H9 (cell line): ENCODE results near the gene ANKUB1. TPM values are rescaled to one million over a fixed set of nuclear protein-coding genes. Genes with fewer than 3 reads are reported as not detected.

Experiments used
- DNase-seq: peaks from one replicate; pipeline ENCODE4 v3.0.0-alpha.2; 2017
- H2AFZ ChIP-seq: one replicate; pipeline ENCODE4 v1.6.1; 2013; ENCODE audit warnings: mild to moderate bottlenecking, low read length, control low read depth, moderate library complexity
- H2AK5ac ChIP-seq: 2 replicates; pipeline ENCODE4 v1.6.1; 2013; ENCODE audit warnings: low read length, control low read depth, mixed read lengths; ENCODE audit not compliant: insufficient read length
- H2BK120ac ChIP-seq: one replicate; pipeline ENCODE4 v1.6.1; 2013; ENCODE audit warnings: low read depth, mild to moderate bottlenecking, low read length, control low read depth, inconsistent platforms; ENCODE audit not compliant: poor library complexity, severe bottlenecking
- H2BK12ac ChIP-seq: 2 replicates; pipeline ENCODE4 v1.6.1; 2013; ENCODE audit warnings: low read length, control low read depth, mixed read lengths, low read depth; ENCODE audit not compliant: insufficient read length
- H2BK15ac ChIP-seq: 2 replicates; pipeline ENCODE4 v1.6.1; 2013; ENCODE audit warnings: low read depth, low read length, control low read depth
- H2BK20ac ChIP-seq: one replicate; pipeline ENCODE4 v1.6.1; 2013; ENCODE audit warnings: low read depth, mild to moderate bottlenecking, low read length, control low read depth, inconsistent platforms; ENCODE audit not compliant: poor library complexity, severe bottlenecking
- H2BK5ac ChIP-seq: 2 replicates; pipeline ENCODE4 v1.6.1; 2013; ENCODE audit warnings: low read length, control low read depth, mixed read lengths; ENCODE audit not compliant: insufficient read length
- H3K14ac ChIP-seq: 2 replicates; pipeline ENCODE4 v1.6.1; 2013; ENCODE audit warnings: low read length, control low read depth; ENCODE audit not compliant: insufficient read depth
- H3K18ac ChIP-seq: 2 replicates; pipeline ENCODE4 v1.6.1; 2013; ENCODE audit warnings: low read depth, mild to moderate bottlenecking, mixed read lengths, low read length, control low read depth; ENCODE audit not compliant: insufficient read length
- H3K23ac ChIP-seq: 2 replicates; pipeline ENCODE4 v1.6.1; 2013; ENCODE audit warnings: low read length, control low read depth, mixed read lengths, low read depth; ENCODE audit not compliant: insufficient read length
- H3K23me2 ChIP-seq: 2 replicates; pipeline ENCODE4 v1.6.1; 2013; ENCODE audit warnings: low read depth, mild to moderate bottlenecking, mixed read lengths, low read length, control low read depth; ENCODE audit not compliant: insufficient read length, poor library complexity, severe bottlenecking
- H3K27ac ChIP-seq: 2 replicates; pipeline ENCODE4 v1.5.1; 2013; ENCODE audit warnings: low read length, control low read depth, mixed read lengths, low read depth; ENCODE audit not compliant: insufficient read length
- H3K27me3 ChIP-seq: 2 replicates; pipeline ENCODE4 v1.6.1; 2013; ENCODE audit warnings: low read length, control low read depth, inconsistent platforms; ENCODE audit not compliant: insufficient read depth
- H3K4ac ChIP-seq: 2 replicates; pipeline ENCODE4 v1.6.1; 2013; ENCODE audit warnings: low read depth, mild to moderate bottlenecking, control low read depth, inconsistent platforms, low read length, moderate library complexity
- H3K4me1 ChIP-seq: 2 replicates; pipeline ENCODE4 v1.6.1; 2013; ENCODE audit warnings: low read length, control low read depth, inconsistent platforms; ENCODE audit not compliant: insufficient read depth
- H3K4me2 ChIP-seq: 2 replicates; pipeline ENCODE4 v1.6.1; 2013; ENCODE audit warnings: low read length, control low read depth, mixed read lengths; ENCODE audit not compliant: insufficient read length, insufficient read depth
- H3K56ac ChIP-seq: 2 replicates; pipeline ENCODE4 v1.6.1; 2013; ENCODE audit warnings: low read depth, mild to moderate bottlenecking, mixed read lengths, low read length, control low read depth; ENCODE audit not compliant: insufficient read length
- H3K79me1 ChIP-seq: 2 replicates; pipeline ENCODE4 v1.6.1; 2013; ENCODE audit warnings: low read depth, mild to moderate bottlenecking, moderate library complexity, low read length, control low read depth, inconsistent platforms; ENCODE audit not compliant: insufficient read depth, poor library complexity, severe bottlenecking
- H3K79me2 ChIP-seq: 2 replicates; pipeline ENCODE4 v1.6.1; 2013; ENCODE audit warnings: low read length, control low read depth, inconsistent platforms; ENCODE audit not compliant: insufficient read depth
- H3K9ac ChIP-seq: 2 replicates; pipeline ENCODE4 v1.6.1; 2013; ENCODE audit warnings: low read length, control low read depth, mixed read lengths; ENCODE audit not compliant: insufficient read length; ENCODE audit errors: extremely low read depth
- H3K9me3 ChIP-seq: one replicate; pipeline ENCODE4 v1.6.1; 2013; ENCODE audit warnings: low read depth, low read length, inconsistent platforms; ENCODE audit not compliant: control insufficient read depth
- H3T11ph ChIP-seq: one replicate; pipeline ENCODE4 v1.6.1; 2013; ENCODE audit warnings: mild to moderate bottlenecking, low read length, control low read depth, inconsistent platforms
- H4K20me1 ChIP-seq: one replicate; pipeline ENCODE4 v1.6.1; 2013; ENCODE audit not compliant: control insufficient read depth, insufficient read length, insufficient read depth
- H4K5ac ChIP-seq: 2 replicates; pipeline ENCODE4 v1.6.1; 2013; ENCODE audit warnings: low read depth, mild to moderate bottlenecking, mixed read lengths, low read length, control low read depth; ENCODE audit not compliant: insufficient read length
- H4K8ac ChIP-seq: replicated peaks from 2 replicates; pipeline ENCODE4 v1.6.1; 2013; ENCODE audit warnings: low read length, control low read depth, mixed read lengths, low read depth; ENCODE audit not compliant: insufficient read length
- H4K91ac ChIP-seq: 2 replicates; pipeline ENCODE4 v1.6.1; 2013; ENCODE audit warnings: low read depth, mild to moderate bottlenecking, moderate library complexity, mixed read lengths, low read length, control low read depth; ENCODE audit not compliant: insufficient read length
- H3K27ac Mint-ChIP-seq, 3 experiments: 2 replicates in 2 of 3; 3 replicates in 1 of 3; pipeline ENCODE4 v1.8.0; 2020 to 2021; ENCODE audit warnings: mixed read lengths in 3 of 3, mild to moderate bottlenecking in 1 of 3, moderate library complexity in 1 of 3
- H3K27me3 Mint-ChIP-seq: 2 replicates; pipeline ENCODE4 v1.8.0; 2021; ENCODE audit warnings: low read depth, mild to moderate bottlenecking, moderate library complexity, mixed read lengths
- H3K36me3 Mint-ChIP-seq, 3 experiments: 2 replicates in 2 of 3; 3 replicates in 1 of 3; pipeline ENCODE4 v1.8.0; 2020 to 2021; ENCODE audit warnings: low read depth in 3 of 3, mixed read lengths in 3 of 3; ENCODE audit not compliant: insufficient read depth in 1 of 3
- H3K4me1 Mint-ChIP-seq, 2 experiments: 2 replicates each; pipeline ENCODE4 v1.8.0; 2020; ENCODE audit warnings: mixed read lengths in 2 of 2
- H3K4me3 Mint-ChIP-seq, 2 experiments: 2 replicates in 1 of 2; 3 replicates in 1 of 2; pipeline ENCODE4 v1.8.0; 2020 to 2021; ENCODE audit warnings: mild to moderate bottlenecking in 2 of 2, mixed read lengths in 2 of 2, moderate library complexity in 1 of 2
- H3K9me3 Mint-ChIP-seq, 2 experiments: 2 replicates in 1 of 2; 3 replicates in 1 of 2; pipeline ENCODE4 v1.8.0; 2020; ENCODE audit warnings: mild to moderate bottlenecking in 2 of 2, mixed read lengths in 2 of 2, moderate library complexity in 1 of 2
- WGBS: extraction: QIAGEN DNeasy Blood & Tissue Kit; methylation state at CpG from one replicate; pipeline ENCODE4 v1.1.7; 2013; ENCODE audit warnings: missing lambda C conversion rate, low lambda C conversion rate, mixed read lengths; ENCODE audit not compliant: insufficient read length; ENCODE audit errors: extremely low coverage; 5-methylcytosine and 5-hydroxymethylcytosine counted together
- total RNA-seq: library from RNA; stranded (reverse); gene quantifications from 2 replicates; pipeline ENCODE4 v1.2.1, GENCODE V29; 2021
- TF ChIP-seq, protein P1 (sequence below): fragments of 200-600 bp; sonication (generic); conservative IDR thresholded peaks from 3 replicates; pipeline ENCODE4 v1.8.0; 2021; ENCODE audit warnings: antibody characterized with exemption, mild to moderate bottlenecking

The ANKUB1 gene
- total RNA-seq, 1 experiment from 2014 or later = not detected

DNA sequence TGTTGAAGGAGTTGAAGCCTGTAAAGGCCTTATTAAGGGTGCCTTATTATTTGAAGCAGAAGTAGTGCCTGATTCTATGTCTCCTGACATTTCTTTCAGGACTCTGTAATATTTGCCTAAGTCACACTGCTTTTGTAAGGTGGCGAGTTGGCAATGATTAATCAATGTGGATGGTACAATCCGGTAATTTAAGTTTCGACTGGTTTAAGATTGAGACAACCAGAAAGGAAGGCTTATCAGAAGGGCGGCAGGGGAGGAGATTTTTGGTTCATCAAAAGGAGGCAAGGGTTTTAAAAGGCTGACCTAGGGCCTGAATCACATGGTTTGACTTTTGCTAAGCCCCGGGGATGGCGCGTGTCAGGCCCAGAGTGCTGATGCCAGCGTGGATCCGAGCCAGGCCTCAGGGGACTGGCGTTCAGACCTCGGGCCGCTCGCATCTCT is 19.8 kb upstream of the ANKUB1 start:
- Histone ChIP-seq H3K9me3 (no peaks in the 10 kb centered on the region), H3T11ph (no peak overlapping the region), H3K18ac (peak overlapping the region; percentile 85), H3K14ac (peak overlapping the region; percentile 86; the same call in 1 of the 2 replicates), H2BK120ac (no peak overlapping the region), H3K56ac (no peak overlapping the region), H2AFZ (peak overlapping the region; percentile 66), H3K27me3 (no peaks in the 10 kb centered on the region), H3K79me2 (peaks cover 14% of the 10 kb centered on the region; the same call in 1 of the 2 replicates), H3K4me1 (no peaks in the 10 kb centered on the region), H2AK5ac (no peak overlapping the region), H4K8ac (no peak overlapping the region), H4K91ac (no peak overlapping the region), H2BK5ac (no peak overlapping the region), H3K27ac (no peak overlapping the region), H3K9ac (peak overlapping the region; percentile 74), H3K23ac (no peak overlapping the region), H3K4me2 (peak overlapping the region; percentile 97), H2BK15ac (no peak overlapping the region), H4K5ac (peak overlapping the region; percentile 1), H3K23me2 (peaks cover 10% of the 10 kb centered on the region), H4K20me1 (no peaks in the 10 kb centered on the region), H2BK12ac (no peak overlapping the region), H2BK20ac (no peak overlapping the region), H3K79me1 (peaks cover 3% of the 10 kb centered on the region), H3K4ac (no peak overlapping the region)
- Mint-ChIP-seq H3K4me1 (peaks cover 30 to 32% of the 10 kb centered on the region in 2 experiments), H3K4me3 (peak overlapping the region; percentile 94 to 98), H3K9me3 (no peaks in the 10 kb centered on the region), H3K27me3 (no peaks in the 10 kb centered on the region), H3K36me3 (0 out of 7 replicates have a peak, but pooled peaks cover 0 to 4% (median 0%) of the 10 kb centered on the region in 3 experiments), H3K27ac (peak overlapping the region in 2 of 3 experiments; percentile 96 to 98; a peak in 5 of 7 replicates)
- TF ChIP-seq, protein P1, sequence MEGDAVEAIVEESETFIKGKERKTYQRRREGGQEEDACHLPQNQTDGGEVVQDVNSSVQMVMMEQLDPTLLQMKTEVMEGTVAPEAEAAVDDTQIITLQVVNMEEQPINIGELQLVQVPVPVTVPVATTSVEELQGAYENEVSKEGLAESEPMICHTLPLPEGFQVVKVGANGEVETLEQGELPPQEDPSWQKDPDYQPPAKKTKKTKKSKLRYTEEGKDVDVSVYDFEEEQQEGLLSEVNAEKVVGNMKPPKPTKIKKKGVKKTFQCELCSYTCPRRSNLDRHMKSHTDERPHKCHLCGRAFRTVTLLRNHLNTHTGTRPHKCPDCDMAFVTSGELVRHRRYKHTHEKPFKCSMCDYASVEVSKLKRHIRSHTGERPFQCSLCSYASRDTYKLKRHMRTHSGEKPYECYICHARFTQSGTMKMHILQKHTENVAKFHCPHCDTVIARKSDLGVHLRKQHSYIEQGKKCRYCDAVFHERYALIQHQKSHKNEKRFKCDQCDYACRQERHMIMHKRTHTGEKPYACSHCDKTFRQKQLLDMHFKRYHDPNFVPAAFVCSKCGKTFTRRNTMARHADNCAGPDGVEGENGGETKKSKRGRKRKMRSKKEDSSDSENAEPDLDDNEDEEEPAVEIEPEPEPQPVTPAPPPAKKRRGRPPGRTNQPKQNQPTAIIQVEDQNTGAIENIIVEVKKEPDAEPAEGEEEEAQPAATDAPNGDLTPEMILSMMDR = no peak
- WGBS = no CpG with 5 or more reads among the region's 13 CpGs
- no peak for DNase-seq
